ENCODE data around the gene TAGLN3.

Gene TAGLN3

GRCh38 chr3:112061152-112061551, 62.4 kb downstream of the TAGLN3 start:
- no peak for TF ChIP-seq CTCF (IDR thresholded peaks at IDR 0.05)
- Histone ChIP-seq H3K4me3 (no peak overlapping the region), H3K27ac (no peak overlapping the region)
- no peak for DNase-seq (ENCODE audit: low spot score)

Data from coronary artery (tissue), 2 donors.